ENCODE results near the gene ACSL3.

GRCh38 chr2:222944552-222944951 is 83.7 kb downstream of the ACSL3 start:
- TF ChIP-seq, protein P1, sequence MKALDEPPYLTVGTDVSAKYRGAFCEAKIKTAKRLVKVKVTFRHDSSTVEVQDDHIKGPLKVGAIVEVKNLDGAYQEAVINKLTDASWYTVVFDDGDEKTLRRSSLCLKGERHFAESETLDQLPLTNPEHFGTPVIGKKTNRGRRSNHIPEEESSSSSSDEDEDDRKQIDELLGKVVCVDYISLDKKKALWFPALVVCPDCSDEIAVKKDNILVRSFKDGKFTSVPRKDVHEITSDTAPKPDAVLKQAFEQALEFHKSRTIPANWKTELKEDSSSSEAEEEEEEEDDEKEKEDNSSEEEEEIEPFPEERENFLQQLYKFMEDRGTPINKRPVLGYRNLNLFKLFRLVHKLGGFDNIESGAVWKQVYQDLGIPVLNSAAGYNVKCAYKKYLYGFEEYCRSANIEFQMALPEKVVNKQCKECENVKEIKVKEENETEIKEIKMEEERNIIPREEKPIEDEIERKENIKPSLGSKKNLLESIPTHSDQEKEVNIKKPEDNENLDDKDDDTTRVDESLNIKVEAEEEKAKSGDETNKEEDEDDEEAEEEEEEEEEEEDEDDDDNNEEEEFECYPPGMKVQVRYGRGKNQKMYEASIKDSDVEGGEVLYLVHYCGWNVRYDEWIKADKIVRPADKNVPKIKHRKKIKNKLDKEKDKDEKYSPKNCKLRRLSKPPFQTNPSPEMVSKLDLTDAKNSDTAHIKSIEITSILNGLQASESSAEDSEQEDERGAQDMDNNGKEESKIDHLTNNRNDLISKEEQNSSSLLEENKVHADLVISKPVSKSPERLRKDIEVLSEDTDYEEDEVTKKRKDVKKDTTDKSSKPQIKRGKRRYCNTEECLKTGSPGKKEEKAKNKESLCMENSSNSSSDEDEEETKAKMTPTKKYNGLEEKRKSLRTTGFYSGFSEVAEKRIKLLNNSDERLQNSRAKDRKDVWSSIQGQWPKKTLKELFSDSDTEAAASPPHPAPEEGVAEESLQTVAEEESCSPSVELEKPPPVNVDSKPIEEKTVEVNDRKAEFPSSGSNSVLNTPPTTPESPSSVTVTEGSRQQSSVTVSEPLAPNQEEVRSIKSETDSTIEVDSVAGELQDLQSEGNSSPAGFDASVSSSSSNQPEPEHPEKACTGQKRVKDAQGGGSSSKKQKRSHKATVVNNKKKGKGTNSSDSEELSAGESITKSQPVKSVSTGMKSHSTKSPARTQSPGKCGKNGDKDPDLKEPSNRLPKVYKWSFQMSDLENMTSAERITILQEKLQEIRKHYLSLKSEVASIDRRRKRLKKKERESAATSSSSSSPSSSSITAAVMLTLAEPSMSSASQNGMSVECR (CRISPR knock-in tag; IDR thresholded peaks at IDR 0.05; ENCODE audit: borderline replicate concordance), result no peak
- TF ChIP-seq, protein P2, sequence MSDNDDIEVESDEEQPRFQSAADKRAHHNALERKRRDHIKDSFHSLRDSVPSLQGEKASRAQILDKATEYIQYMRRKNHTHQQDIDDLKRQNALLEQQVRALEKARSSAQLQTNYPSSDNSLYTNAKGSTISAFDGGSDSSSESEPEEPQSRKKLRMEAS (CRISPR knock-in tag; IDR thresholded peaks at IDR 0.05), result no peak
- TF ChIP-seq TP53 (CRISPR knock-in tag; IDR thresholded peaks at IDR 0.05) (no peak), CTCF (IDR thresholded peaks at IDR 0.05) (no peak)

Measured in WTC11 (cell line).